Caco-2 (cell line): Measurements from ENCODE around the gene FBXO10. TPM values are rescaled to one million over a fixed set of nuclear protein-coding genes. Genes with fewer than 3 reads are reported as not detected.

Experiments
- BruUV-seq: library from RNA; stranded (reverse); fragments of 400-500 nt; replicated peaks from 2 replicates; lab custom pipeline; 2021; lab: Mats Ljungman, UMichigan
- CTCF ChIA-PET: fragments of 300-600 bp; sonication (Branson Sonifier 250); formaldehyde crosslinking; loops from one replicate; lab custom pipeline; 2022; ENCODE audit warnings: antibody characterized with exemption; lab: Charles Lee
- POLR2A ChIA-PET: fragments of 300-600 bp; sonication (Branson Sonifier 250); formaldehyde crosslinking; loops from one replicate; lab custom pipeline; 2022; ENCODE audit warnings: antibody characterized with exemption; lab: Charles Lee
- DNase-seq, 2 experiments: peaks; one replicate each; pipeline versions ENCODE4 v3.0.0 to v3.0.0-alpha.2; 2020 to 2022
- H3K27me3 ChIP-seq: replicated peaks from 2 replicates; pipeline ENCODE4 v1.6.0; 2011; ENCODE audit warnings: low read length; ENCODE audit not compliant: control insufficient read depth, insufficient read depth
- H3K36me3 ChIP-seq: 2 replicates; pipeline ENCODE4 v1.5.1; 2011; ENCODE audit warnings: low read length; ENCODE audit not compliant: control insufficient read depth, insufficient read depth
- H3K4me1 ChIP-seq: fragments of 250-450 bp; sonication (Bioruptor Pico); 2 replicates; pipeline ENCODE4 v1.5.1; 2020; ENCODE audit warnings: mild to moderate bottlenecking
- H3K4me3 ChIP-seq: 2 replicates; pipeline ENCODE4 v1.5.1; 2011; ENCODE audit warnings: low read depth, mild to moderate bottlenecking, control low read depth, low read length
- H3K9me3 ChIP-seq: fragments of 250-450 bp; sonication (Bioruptor Pico); 2 replicates; pipeline ENCODE4 v1.5.1; 2020; ENCODE audit warnings: mild to moderate bottlenecking, moderate library complexity
- H3K27ac Mint-ChIP-seq: one replicate; pipeline ENCODE4 v1.8.0; 2022; ENCODE audit warnings: mixed read lengths; ENCODE audit not compliant: unreplicated experiment
- H3K27me3 Mint-ChIP-seq: one replicate; pipeline ENCODE4 v1.8.0; 2022; ENCODE audit warnings: mixed read lengths; ENCODE audit not compliant: insufficient read depth, unreplicated experiment
- H3K36me3 Mint-ChIP-seq: one replicate; pipeline ENCODE4 v1.8.0; 2022; ENCODE audit warnings: mild to moderate bottlenecking, mixed read lengths; ENCODE audit not compliant: insufficient read depth, unreplicated experiment
- H3K4me1 Mint-ChIP-seq: one replicate; pipeline ENCODE4 v1.8.0; 2022; ENCODE audit warnings: low read depth, mixed read lengths; ENCODE audit not compliant: unreplicated experiment
- H3K4me3 Mint-ChIP-seq: one replicate; pipeline ENCODE4 v1.8.0; 2022; ENCODE audit warnings: mild to moderate bottlenecking, moderate library complexity, mixed read lengths; ENCODE audit not compliant: unreplicated experiment
- H3K9me3 Mint-ChIP-seq: one replicate; pipeline ENCODE4 v1.8.0; 2022; ENCODE audit warnings: mixed read lengths; ENCODE audit not compliant: unreplicated experiment
- CTCF ChIP-seq, 2 experiments: fragments of 200-600 bp in 1 of 2; IDR thresholded peaks; 1 replicate in 1 of 2; 2 replicates in 1 of 2; pipeline versions ENCODE4 v1.5.1 to v1.8.0; 2011 to 2022; ENCODE audit warnings: antibody characterized with exemption in 1 of 2, control low read depth in 1 of 2, inconsistent platforms in 1 of 2, low read depth in 1 of 2, low read length in 1 of 2, mild to moderate bottlenecking in 1 of 2, moderate library complexity in 1 of 2; ENCODE audit not compliant: insufficient read depth in 1 of 2, severe bottlenecking in 1 of 2, unreplicated experiment in 1 of 2
- intact Hi-C: fragments of 100-400 bp; cut with micrococcal nuclease; formaldehyde crosslinking; loops from one replicate; pipeline ENCODE4 v1.10.0; 2022; ENCODE audit not compliant: unreplicated experiment
- total RNA-seq: library from RNA; stranded (reverse); gene quantifications from 2 replicates; pipeline ENCODE4 v1.2.3, GENCODE V29; 2022

Gene FBXO10
- total RNA-seq, 1 experiment from 2014 or later: 6.9 TPM

GRCh38 chr9:37520641-37521040, 55.5 kb downstream of the FBXO10 start:
- ChIA-PET POLR2A (no interaction called here), CTCF (interaction anchor here (0.6 to 0.7 kb wide), 2 partner anchors 247 to 479 kb away, joined by 7 read pairs; no protein-coding TSS in a partner anchor)
- peaks cover 14% of the 10 kb centered on the region for H3K36me3 Mint-ChIP-seq
- Histone ChIP-seq H3K4me3 (no peak overlapping the region), H3K9me3 (no peaks in the 10 kb centered on the region), H3K36me3 (no peaks in the 10 kb centered on the region), H3K27me3 (no peaks in the 10 kb centered on the region), H3K4me1 (no peaks in the 10 kb centered on the region)
- H3K4me3 Mint-ChIP-seq: no peak overlapping the region
- no TSS peak for BruUV-seq
- no peaks in the 10 kb centered on the region for H3K9me3 Mint-ChIP-seq
- H3K27me3 Mint-ChIP-seq: no peaks in the 10 kb centered on the region
- TF ChIP-seq CTCF (IDR thresholded peaks at IDR 0.05; ENCODE audit: insufficient read depth in 1 of 2, low read depth in 1 of 2, low read length in 1 of 2, severe bottlenecking in 1 of 2, unreplicated experiment in 1 of 2): no peak
- no peaks in the 10 kb centered on the region for H3K4me1 Mint-ChIP-seq
- no peak overlapping the region for H3K27ac Mint-ChIP-seq
- DNase-seq: no peak
- intact Hi-C loops: no loop called here

- ChIA-PET POLR2A (no interaction called here), CTCF (no interaction called here)
- Mint-ChIP-seq H3K27me3 (no peaks in the 10 kb centered on the region), H3K4me3 (no peak overlapping the region), H3K36me3 (peaks cover 6% of the 10 kb centered on the region), H3K27ac (no peak overlapping the region), H3K4me1 (no peaks in the 10 kb centered on the region), H3K9me3 (no peaks in the 10 kb centered on the region)
- no TSS peak for BruUV-seq
- H3K27me3 ChIP-seq: no peaks in the 10 kb centered on the region
- H3K9me3 ChIP-seq: no peaks in the 10 kb centered on the region
- no peaks in the 10 kb centered on the region for H3K4me1 ChIP-seq
- no peak for TF ChIP-seq CTCF (IDR thresholded peaks at IDR 0.05; ENCODE audit: insufficient read depth in 1 of 2, low read depth in 1 of 2, low read length in 1 of 2, severe bottlenecking in 1 of 2, unreplicated experiment in 1 of 2)
- no peaks in the 10 kb centered on the region for H3K36me3 ChIP-seq
- no peak for DNase-seq
- no peak overlapping the region for H3K4me3 ChIP-seq
- intact Hi-C loops: no loop called here
These were observed 58.3 kb downstream of the FBXO10 start for GRCh38 chr9:37517923-37518322.

GRCh38 chr9:37515620-37516258, 60.4 kb downstream of the FBXO10 start:
- Histone ChIP-seq H3K9me3 (no peaks in the 10 kb centered on the region), H3K4me1 (no peaks in the 10 kb centered on the region), H3K4me3 (no peak overlapping the region), H3K36me3 (no peaks in the 10 kb centered on the region), H3K27me3 (no peaks in the 10 kb centered on the region)
- no peak for DNase-seq
- CTCF ChIA-PET: no interaction called here
- BruUV-seq: no TSS peak
- Mint-ChIP-seq H3K9me3 (no peaks in the 10 kb centered on the region), H3K4me1 (no peaks in the 10 kb centered on the region), H3K36me3 (peaks cover 6% of the 10 kb centered on the region), H3K4me3 (no peak overlapping the region), H3K27me3 (no peaks in the 10 kb centered on the region), H3K27ac (no peak overlapping the region)
- no peak for TF ChIP-seq CTCF (IDR thresholded peaks at IDR 0.05; ENCODE audit: insufficient read depth in 1 of 2, low read depth in 1 of 2, low read length in 1 of 2, severe bottlenecking in 1 of 2, unreplicated experiment in 1 of 2)
- POLR2A ChIA-PET: no interaction called here
- intact Hi-C loops: no loop called here
